Astrocyte (in vitro differentiated cells and primary cell): ENCODE data around the gene ALOX12. TPM values are rescaled to one million over a fixed set of nuclear protein-coding genes. Genes with fewer than 3 reads are reported as not detected.
A peak's percentile ranks its signal among the peaks of the same experiment; 100 is the strongest.

Experiments
- DNase-seq: peaks from one replicate; pipeline ENCODE4 v3.0.0-alpha.2; 2010; ENCODE audit warnings: low read depth
- FAIRE-seq: peaks from 2 replicates; lab custom pipeline; 2011; peaks lifted over from hg19 to GRCh38; lab: Jason Lieb, UNC
- H2AFZ ChIP-seq: 2 replicates; pipeline ENCODE4 v1.6.0; 2012; ENCODE audit warnings: low read depth, low read length, inconsistent platforms
- H3K27ac ChIP-seq: 2 replicates; pipeline ENCODE4 v1.5.1; 2011; ENCODE audit warnings: low read depth, low read length, inconsistent platforms
- H3K27me3 ChIP-seq: 2 replicates; pipeline ENCODE4 v1.6.0; 2011; ENCODE audit warnings: low read length, inconsistent platforms; ENCODE audit not compliant: insufficient read depth
- H3K36me3 ChIP-seq: 2 replicates; pipeline ENCODE4 v1.5.1; 2011; ENCODE audit warnings: low read length, inconsistent platforms; ENCODE audit not compliant: insufficient read depth
- H3K4me1 ChIP-seq: 2 replicates; pipeline ENCODE4 v1.5.1; 2011; ENCODE audit warnings: low read length, inconsistent platforms; ENCODE audit not compliant: insufficient read depth
- H3K4me2 ChIP-seq: 2 replicates; pipeline ENCODE4 v1.6.0; 2012; ENCODE audit warnings: low read length, inconsistent platforms
- H3K4me3 ChIP-seq: 2 replicates; pipeline ENCODE4 v1.5.1; 2011; ENCODE audit warnings: low read depth, mild to moderate bottlenecking, low read length, inconsistent platforms; ENCODE audit not compliant: insufficient read depth
- H3K79me2 ChIP-seq: 2 replicates; pipeline ENCODE4 v1.6.0; 2012; ENCODE audit warnings: mild to moderate bottlenecking, low read length, inconsistent platforms; ENCODE audit not compliant: insufficient read depth
- H3K9ac ChIP-seq: 2 replicates; pipeline ENCODE4 v1.6.0; 2012; ENCODE audit warnings: mild to moderate bottlenecking, low read length, inconsistent platforms
- H3K9me3 ChIP-seq: 2 replicates; pipeline ENCODE4 v1.5.1; 2012; ENCODE audit warnings: low read depth, mild to moderate bottlenecking, low read length, inconsistent platforms; ENCODE audit not compliant: insufficient read depth
- H4K20me1 ChIP-seq: 2 replicates; pipeline ENCODE4 v1.6.0; 2012; ENCODE audit warnings: low read length, inconsistent platforms; ENCODE audit not compliant: insufficient read depth
- H3K27ac Mint-ChIP-seq: one replicate; pipeline ENCODE4 v1.8.0; 2021; ENCODE audit warnings: mild to moderate bottlenecking, mixed read lengths; ENCODE audit not compliant: unreplicated experiment
- H3K27me3 Mint-ChIP-seq: one replicate; pipeline ENCODE4 v1.8.0; 2021; ENCODE audit warnings: low read depth, mixed read lengths; ENCODE audit not compliant: unreplicated experiment
- H3K36me3 Mint-ChIP-seq: one replicate; pipeline ENCODE4 v1.8.0; 2021; ENCODE audit warnings: low read depth, mixed read lengths; ENCODE audit not compliant: unreplicated experiment
- H3K4me1 Mint-ChIP-seq: one replicate; pipeline ENCODE4 v1.8.0; 2021; ENCODE audit warnings: low read depth, mixed read lengths; ENCODE audit not compliant: unreplicated experiment
- H3K4me3 Mint-ChIP-seq: one replicate; pipeline ENCODE4 v1.8.0; 2021; ENCODE audit warnings: mild to moderate bottlenecking, moderate library complexity, mixed read lengths; ENCODE audit not compliant: unreplicated experiment
- H3K9me3 Mint-ChIP-seq: one replicate; pipeline ENCODE4 v1.8.0; 2021; ENCODE audit warnings: mild to moderate bottlenecking, mixed read lengths; ENCODE audit not compliant: unreplicated experiment
- CTCF ChIP-seq: IDR thresholded peaks from 2 replicates; pipeline ENCODE4 v1.5.1; 2011; ENCODE audit warnings: low read depth, mild to moderate bottlenecking, inconsistent platforms, low read length, moderate library complexity; ENCODE audit not compliant: insufficient read depth
- EZH2 ChIP-seq: IDR thresholded peaks from 2 replicates; pipeline ENCODE4 v1.6.1; 2012; ENCODE audit warnings: mild to moderate bottlenecking, low read length, inconsistent platforms; ENCODE audit not compliant: insufficient read depth
- total RNA-seq: library from RNA; stranded (reverse); gene quantifications from 2 replicates; pipeline ENCODE4 v1.2.1, GENCODE V29; 2021

The ALOX12 gene
- total RNA-seq, 1 donor from 2014 or later, result not detected

GRCh38 chr17:6998855-6999508 is 3.1 kb downstream of the ALOX12 start:
- H3K4me1 ChIP-seq, result peaks cover 6% of the 10 kb centered on the region
- FAIRE-seq, result no peak
- no peak overlapping the region for H3K27ac ChIP-seq
- no peak overlapping the region for H3K27ac Mint-ChIP-seq
- peaks cover 3% of the 10 kb centered on the region for H3K79me2 ChIP-seq
- DNase-seq, result no peak
- peaks cover 4% of the 10 kb centered on the region for H3K4me1 Mint-ChIP-seq
- peaks cover 53% of the 10 kb centered on the region for H4K20me1 ChIP-seq
- peaks cover 5% of the 10 kb centered on the region for H3K27me3 Mint-ChIP-seq
- no peak overlapping the region for H3K9ac ChIP-seq
- no peak overlapping the region for H2AFZ ChIP-seq
- H3K27me3 ChIP-seq, result no peaks in the 10 kb centered on the region
- no peak overlapping the region for H3K4me3 Mint-ChIP-seq
- H3K36me3 ChIP-seq, result peaks cover 6% of the 10 kb centered on the region
- TF ChIP-seq EZH2, result no peak
- no peak for TF ChIP-seq CTCF
- H3K9me3 Mint-ChIP-seq, result peaks cover 1% of the 10 kb centered on the region
- no peak overlapping the region for H3K4me2 ChIP-seq
- no peak overlapping the region for H3K4me3 ChIP-seq
- peaks cover 32% of the 10 kb centered on the region for H3K36me3 Mint-ChIP-seq
- no peaks in the 10 kb centered on the region for H3K9me3 ChIP-seq

GRCh38 chr17:7001318-7001961 is 5.6 kb downstream of the ALOX12 start:
- Histone ChIP-seq H3K9ac (no peak overlapping the region), H3K27ac (no peak overlapping the region), H3K4me3 (no peak overlapping the region), H3K4me1 (no peaks in the 10 kb centered on the region), H3K79me2 (peaks cover 8% of the 10 kb centered on the region), H3K9me3 (no peaks in the 10 kb centered on the region), H3K27me3 (no peaks in the 10 kb centered on the region), H3K4me2 (no peak overlapping the region), H3K36me3 (peaks cover 6% of the 10 kb centered on the region), H2AFZ (no peak overlapping the region), H4K20me1 (peaks cover 67% of the 10 kb centered on the region)
- DNase-seq (no peak), FAIRE-seq (no peak)
- TF ChIP-seq EZH2, result no peak
- peak; percentile 51 for TF ChIP-seq CTCF
- H3K36me3 Mint-ChIP-seq, result peaks cover 30% of the 10 kb centered on the region
- peaks cover 1% of the 10 kb centered on the region for H3K27me3 Mint-ChIP-seq
- H3K4me1 Mint-ChIP-seq, result no peaks in the 10 kb centered on the region
- H3K4me3 Mint-ChIP-seq, result no peak overlapping the region
- no peak overlapping the region for H3K27ac Mint-ChIP-seq
- H3K9me3 Mint-ChIP-seq, result peaks cover 1% of the 10 kb centered on the region
